ENCODE measurements around the gene IFT27.

The IFT27 gene

GRCh38 chr22:36781656-36782627 is 6.0 kb upstream of the IFT27 start:
- DNase-seq = peak; percentile 79
- TF ChIP-seq CTCF (IDR thresholded peaks at IDR 0.05; ENCODE audit: low read depth, low read length, missing control alignments) = peak; percentile 93

GRCh38 chr22:36778020-36778419 is 2.1 kb upstream of the IFT27 start:
- no peak for TF ChIP-seq CTCF (IDR thresholded peaks at IDR 0.05; ENCODE audit: low read depth, low read length, missing control alignments)
- H3K4me3 ChIP-seq (ENCODE audit: low read depth, low read length) = no peak overlapping the region
- DNase-seq = no peak
- in situ Hi-C loops (cut with HindIII; ENCODE audit: low pct_ligation_motif_present, low sequenced_read_pairs) = no loop called here
- H3K36me3 ChIP-seq (replicated peaks) = no peaks in the 10 kb centered on the region
- H3K27me3 ChIP-seq (replicated peaks) = no peaks in the 10 kb centered on the region
- no peak overlapping the region for H3K27ac ChIP-seq

More at GRCh38 chr22:36781656-36782627, 6.0 kb upstream of the IFT27 start:
- in situ Hi-C loops (cut with HindIII; ENCODE audit: low pct_ligation_motif_present, low sequenced_read_pairs) = no loop called here
- Histone ChIP-seq H3K27ac (no peak overlapping the region), H3K27me3 (replicated peaks) (no peaks in the 10 kb centered on the region), H3K36me3 (replicated peaks) (no peaks in the 10 kb centered on the region), H3K4me3 (ENCODE audit: low read depth, low read length) (no peak overlapping the region)

GRCh38 chr22:36776722-36777121 is 803 bp upstream of the IFT27 start:
- peak overlapping the region; percentile 32 for H3K4me3 ChIP-seq (ENCODE audit: low read depth, low read length)
- no peak for TF ChIP-seq CTCF (IDR thresholded peaks at IDR 0.05; ENCODE audit: low read depth, low read length, missing control alignments)
- no peak for DNase-seq
- no peaks in the 10 kb centered on the region for H3K27me3 ChIP-seq (replicated peaks)
- no peak overlapping the region for H3K27ac ChIP-seq
- in situ Hi-C loops (cut with HindIII; ENCODE audit: low pct_ligation_motif_present, low sequenced_read_pairs) = no loop called here
- no peaks in the 10 kb centered on the region for H3K36me3 ChIP-seq (replicated peaks)

GRCh38 chr22:36775586-36775963 is 344 bp downstream of the IFT27 start:
- Histone ChIP-seq H3K4me3 (ENCODE audit: low read depth, low read length) (peak overlapping the region; percentile 84), H3K27me3 (replicated peaks) (no peaks in the 10 kb centered on the region), H3K36me3 (replicated peaks) (no peaks in the 10 kb centered on the region), H3K27ac (peak overlapping the region; percentile 33)
- in situ Hi-C loops (cut with HindIII; ENCODE audit: low pct_ligation_motif_present, low sequenced_read_pairs) = no loop called here
- DNase-seq = no peak
- no peak for TF ChIP-seq CTCF (IDR thresholded peaks at IDR 0.05; ENCODE audit: low read depth, low read length, missing control alignments)

- no peak overlapping the region for H3K4me3 ChIP-seq (ENCODE audit: low read depth, low read length)
- no peaks in the 10 kb centered on the region for H3K27me3 ChIP-seq (replicated peaks)
- in situ Hi-C loops (cut with HindIII; ENCODE audit: low pct_ligation_motif_present, low sequenced_read_pairs) = no loop called here
- H3K27ac ChIP-seq = no peak overlapping the region
- no peaks in the 10 kb centered on the region for H3K36me3 ChIP-seq (replicated peaks)
- peak; percentile 52 for TF ChIP-seq CTCF (IDR thresholded peaks at IDR 0.05; ENCODE audit: low read depth, low read length, missing control alignments)
- DNase-seq = peak; percentile 19
These were observed 2.0 kb downstream of the IFT27 start for GRCh38 chr22:36773935-36774334.

All from brain microvascular endothelial cell (primary cell).